ENCODE measurements around the gene FCHO2. TPM values are rescaled to one million over a fixed set of nuclear protein-coding genes. Genes with fewer than 3 reads are reported as not detected.
"Not testable (repeated sequence)": the region's sequence is repeated elsewhere in the genome, so short reads cannot be mapped to it uniquely, and the experiment has no call there.

FCHO2 gene
- total and polyA plus RNA-seq, 10 of the 15 experiments (the other 5 are each of a cell fraction or from before 2014, with no cell fraction given) = 0.05 to 1.4 (median 0.18) TPM

DNA sequence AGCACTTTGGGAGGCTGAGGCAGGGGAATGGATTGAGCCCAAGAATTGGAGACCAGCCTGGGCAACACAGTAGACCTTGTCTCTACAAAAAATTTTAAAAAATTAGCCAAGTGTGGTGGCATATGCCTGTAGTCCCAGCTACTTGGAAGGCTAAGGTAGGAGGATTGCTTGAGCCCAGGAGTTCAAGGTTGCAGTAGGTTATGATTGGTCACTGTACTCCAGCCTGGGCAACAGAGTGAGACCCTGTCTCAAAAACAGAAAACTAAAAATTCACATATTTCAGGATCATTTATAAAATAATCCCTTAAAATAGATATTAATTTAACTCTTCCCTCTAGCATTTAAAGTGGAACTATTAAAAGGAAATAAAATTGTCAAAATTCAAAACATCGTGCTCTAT, 3.4 kb downstream of the FCHO2 start (continued):
- TF ChIP-seq NFIC (IDR thresholded peaks at IDR 0.05; ENCODE audit: low read depth, low read length) (no peak), WRNIP1 (IDR thresholded peaks at IDR 0.05; ENCODE audit: borderline replicate concordance, low read depth, low read length) (no peak), POU2F2 (IDR thresholded peaks at IDR 0.05; ENCODE audit: borderline replicate concordance, low read depth, low read length) (no peak), ZSCAN29 (IDR thresholded peaks at IDR 0.05) (no peak), ZNF384 (IDR thresholded peaks at IDR 0.05; ENCODE audit: borderline replicate concordance, low read depth, low read length) (no peak), MYB (IDR thresholded peaks at IDR 0.05; ENCODE audit: borderline replicate concordance, low read depth, low read length) (no peak), NFYB (IDR thresholded peaks at IDR 0.05; ENCODE audit: insufficient read depth, low read depth, low read length) (no peak), MEF2A (IDR thresholded peaks at IDR 0.05; ENCODE audit: insufficient read depth, low read depth, low read length) (no peak), BMI1 (IDR thresholded peaks at IDR 0.05; ENCODE audit: borderline replicate concordance) (no peak), CBX5 (IDR thresholded peaks at IDR 0.05; ENCODE audit: low read depth) (no peak)
- TF ChIP-seq, protein P1, sequence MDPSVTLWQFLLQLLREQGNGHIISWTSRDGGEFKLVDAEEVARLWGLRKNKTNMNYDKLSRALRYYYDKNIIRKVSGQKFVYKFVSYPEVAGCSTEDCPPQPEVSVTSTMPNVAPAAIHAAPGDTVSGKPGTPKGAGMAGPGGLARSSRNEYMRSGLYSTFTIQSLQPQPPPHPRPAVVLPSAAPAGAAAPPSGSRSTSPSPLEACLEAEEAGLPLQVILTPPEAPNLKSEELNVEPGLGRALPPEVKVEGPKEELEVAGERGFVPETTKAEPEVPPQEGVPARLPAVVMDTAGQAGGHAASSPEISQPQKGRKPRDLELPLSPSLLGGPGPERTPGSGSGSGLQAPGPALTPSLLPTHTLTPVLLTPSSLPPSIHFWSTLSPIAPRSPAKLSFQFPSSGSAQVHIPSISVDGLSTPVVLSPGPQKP (IDR thresholded peaks at IDR 0.05; ENCODE audit: low read depth, low read length) = no peak
- TF ChIP-seq, protein P2, sequence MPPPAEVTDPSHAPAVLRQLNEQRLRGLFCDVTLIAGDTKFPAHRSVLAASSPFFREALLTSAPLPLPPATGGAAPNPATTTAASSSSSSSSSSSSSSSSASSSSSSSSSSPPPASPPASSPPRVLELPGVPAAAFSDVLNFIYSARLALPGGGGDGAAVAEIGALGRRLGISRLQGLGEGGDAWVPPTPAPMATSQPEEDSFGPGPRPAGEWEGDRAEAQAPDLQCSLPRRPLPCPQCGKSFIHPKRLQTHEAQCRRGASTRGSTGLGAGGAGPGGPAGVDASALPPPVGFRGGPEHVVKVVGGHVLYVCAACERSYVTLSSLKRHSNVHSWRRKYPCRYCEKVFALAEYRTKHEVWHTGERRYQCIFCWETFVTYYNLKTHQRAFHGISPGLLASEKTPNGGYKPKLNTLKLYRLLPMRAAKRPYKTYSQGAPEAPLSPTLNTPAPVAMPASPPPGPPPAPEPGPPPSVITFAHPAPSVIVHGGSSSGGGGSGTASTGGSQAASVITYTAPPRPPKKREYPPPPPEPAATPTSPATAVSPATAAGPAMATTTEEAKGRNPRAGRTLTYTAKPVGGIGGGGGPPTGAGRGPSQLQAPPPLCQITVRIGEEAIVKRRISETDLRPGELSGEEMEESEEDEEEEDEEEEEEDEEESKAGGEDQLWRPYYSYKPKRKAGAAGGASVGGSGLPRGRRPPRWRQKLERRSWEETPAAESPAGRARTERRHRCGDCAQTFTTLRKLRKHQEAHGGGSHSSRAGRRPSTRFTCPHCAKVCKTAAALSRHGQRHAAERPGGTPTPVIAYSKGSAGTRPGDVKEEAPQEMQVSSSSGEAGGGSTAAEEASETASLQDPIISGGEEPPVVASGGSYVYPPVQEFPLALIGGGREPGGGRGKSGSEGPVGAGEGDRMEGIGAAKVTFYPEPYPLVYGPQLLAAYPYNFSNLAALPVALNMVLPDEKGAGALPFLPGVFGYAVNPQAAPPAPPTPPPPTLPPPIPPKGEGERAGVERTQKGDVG (CRISPR knock-in tag; IDR thresholded peaks at IDR 0.05) = no peak
- TF ChIP-seq, protein P3, sequence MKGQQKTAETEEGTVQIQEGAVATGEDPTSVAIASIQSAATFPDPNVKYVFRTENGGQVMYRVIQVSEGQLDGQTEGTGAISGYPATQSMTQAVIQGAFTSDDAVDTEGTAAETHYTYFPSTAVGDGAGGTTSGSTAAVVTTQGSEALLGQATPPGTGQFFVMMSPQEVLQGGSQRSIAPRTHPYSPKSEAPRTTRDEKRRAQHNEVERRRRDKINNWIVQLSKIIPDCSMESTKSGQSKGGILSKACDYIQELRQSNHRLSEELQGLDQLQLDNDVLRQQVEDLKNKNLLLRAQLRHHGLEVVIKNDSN (IDR thresholded peaks at IDR 0.05; ENCODE audit: borderline replicate concordance, extremely low read length, insufficient read depth, low read depth, low read length) = no peak

DNA sequence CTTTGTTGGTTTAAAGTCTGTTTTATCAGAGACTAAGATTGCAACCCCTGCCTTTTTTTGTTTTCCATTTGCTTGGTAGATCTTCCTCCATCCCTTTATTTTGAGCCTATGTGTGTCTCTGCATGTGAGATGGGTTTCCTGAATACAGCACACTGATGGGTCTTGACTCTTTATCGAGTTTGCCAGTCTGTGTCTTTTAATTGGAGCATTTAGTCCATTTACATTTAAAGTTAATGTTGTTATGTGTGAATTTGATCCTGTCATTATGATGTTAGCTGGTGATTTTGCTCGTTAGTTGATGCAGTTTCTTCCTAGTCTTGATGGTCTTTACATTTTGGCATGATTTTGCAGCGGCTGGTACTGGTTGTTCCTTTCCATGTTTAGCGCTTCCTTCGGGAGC, 18.6 kb downstream of the FCHO2 start:
- BruUV-seq (replicated peaks); H3K27me3 ChIP-seq (replicated peaks in 1 of 2; ENCODE audit: control insufficient read depth in 2 of 2, insufficient read depth in 2 of 2, low read length in 1 of 2); RAD21 ChIA-PET (ENCODE audit: unreplicated experiment); H3K9ac ChIP-seq (ENCODE audit: control insufficient read depth, insufficient read depth, low read length); H3K79me2 ChIP-seq (ENCODE audit: control insufficient read depth, insufficient read depth, low read length); POLR2A ChIA-PET; H4K20me1 ChIP-seq (ENCODE audit: control insufficient read depth, insufficient read depth); H3K27ac ChIP-seq (ENCODE audit: control insufficient read depth, insufficient read depth); SMC1A ChIA-PET (ENCODE audit: uncharacterized antibody, unreplicated experiment); CTCF ChIA-PET; H3K9me3 ChIP-seq (replicated peaks; ENCODE audit: control insufficient read depth, insufficient read depth, low read length); DNase-seq (ENCODE audit: low read depth, low spot score); H3K4me1 ChIP-seq (ENCODE audit: control insufficient read depth, insufficient read depth, low read length); H2AFZ ChIP-seq (ENCODE audit: control insufficient read depth, low read depth, low read length); ATAC-seq; in situ Hi-C loops (cut with MboI); H3K4me2 ChIP-seq (ENCODE audit: control insufficient read depth, insufficient read depth); H3K4me3 ChIP-seq; H3K36me3 ChIP-seq (ENCODE audit: control insufficient read depth in 2 of 2, insufficient read depth in 2 of 2, low read length in 1 of 2); FAIRE-seq; intact Hi-C loops (cut with micrococcal nuclease; ENCODE audit: unreplicated experiment): not testable (repeated sequence)
- 59% methylated on average over 4 of the region's 5 CpGs for WGBS (ENCODE audit: insufficient coverage, insufficient replicate concordance, low lambda C conversion rate, missing lambda C conversion rate)

All from GM12878 (cell line).